OCI-LY1 (cell line): ENCODE measurements around the gene ANKS3.

ENCODE experiments used
- CTCF ChIP-seq: fragments of 200-600 bp; sonication (generic), shearing (Covaris generic); IDR thresholded peaks from 2 replicates; pipeline ENCODE4 v1.5.1; 2017; ENCODE audit warnings: mild to moderate bottlenecking, antibody characterized with exemption, low read length, moderate library complexity, mixed read lengths
- EZH2 ChIP-seq: fragments of 200-600 bp; sonication (generic), shearing (Covaris generic); IDR thresholded peaks from 2 replicates; pipeline ENCODE4 v1.8.0; 2017; ENCODE audit warnings: borderline replicate concordance, mixed run types, mild to moderate bottlenecking, antibody characterized with exemption, low read length, moderate library complexity, mixed read lengths

DNA sequence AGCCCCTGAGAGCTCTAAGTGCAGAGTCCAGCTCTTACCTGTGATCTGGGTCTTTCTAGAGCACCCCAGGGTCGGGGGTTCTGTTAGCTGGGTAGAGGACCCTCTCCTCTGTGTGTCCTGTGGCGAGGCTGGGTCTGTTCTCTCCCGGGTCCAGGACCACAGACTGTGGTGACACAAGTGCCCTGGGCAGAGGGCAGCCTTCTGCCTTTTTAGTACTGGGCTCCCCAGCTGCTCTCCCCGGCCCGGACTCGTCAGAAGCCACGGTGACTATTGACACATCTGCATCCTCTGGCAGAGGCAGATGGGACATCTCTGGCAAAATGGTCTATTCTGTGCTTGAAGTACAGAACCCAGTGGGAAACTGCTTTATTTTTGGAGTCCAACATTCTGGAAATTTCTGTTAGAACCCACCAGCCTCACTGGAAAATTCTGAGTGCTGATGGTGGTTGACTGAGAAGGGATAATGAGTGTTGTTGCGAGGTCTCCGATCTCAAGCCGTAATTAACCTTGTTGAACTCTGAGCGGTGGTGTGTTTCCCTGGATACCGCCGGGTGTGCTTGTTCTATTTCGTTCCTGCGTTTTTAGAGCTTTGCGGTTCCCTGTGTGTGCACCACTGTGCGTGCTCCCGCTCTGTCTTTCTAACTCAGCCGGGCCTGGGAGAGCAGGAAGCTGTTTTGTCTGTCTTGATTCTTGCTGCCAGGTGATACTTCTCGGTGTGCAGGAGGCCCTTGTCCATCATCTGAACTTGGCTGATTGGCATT is 66.7 kb downstream of the ANKS3 start:
- TF ChIP-seq CTCF (no peak), EZH2 (no peak)
